Measurements from ENCODE around the gene RGS5. TPM values are rescaled to one million over a fixed set of nuclear protein-coding genes. Genes with fewer than 3 reads are reported as not detected.

RGS5 gene
- total and polyA plus RNA-seq, 12 donors: 83.9 to 393 (median 176) TPM

DNA sequence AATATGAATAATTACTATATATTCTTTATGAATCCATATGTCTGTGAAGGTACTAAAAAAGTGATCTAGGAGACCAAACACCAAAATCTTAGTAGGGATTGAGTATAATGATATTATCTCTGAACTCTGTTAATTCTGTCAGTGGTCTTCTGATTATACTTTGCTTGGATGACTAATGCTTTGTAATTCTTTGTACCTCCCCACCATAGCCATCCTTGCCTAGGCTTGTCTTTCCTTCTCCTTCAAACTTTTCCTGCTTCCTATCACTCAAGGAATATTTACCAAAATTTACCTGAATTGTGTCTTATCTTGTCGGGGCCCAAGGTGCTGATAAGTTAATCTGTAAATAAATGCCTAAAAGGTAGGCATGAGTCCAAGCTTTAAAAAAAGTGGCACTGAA, 845 bp upstream of the RGS5 start:
- DNase-seq: no peak
- Histone ChIP-seq H3K27ac (peak overlapping the region in 2 of 10 donors; percentile 31 to 57), H3K4me3 (peak overlapping the region in 4 of 10 donors; percentile 26 to 53 (median 43)), H3K27me3 (no peaks in the 10 kb centered on the region), H3K36me3 (no peaks in the 10 kb centered on the region), H3K4me1 (peaks cover 0 to 20% (median 0%) of the 10 kb centered on the region in 9 donors), H3K9me3 (no peaks in the 10 kb centered on the region)
- intact Hi-C loops (cut with DNase I): loop anchor here in 2 of 10 donors (10.0 kb wide), 1 partner anchor 101 kb away; no protein-coding TSS in a partner anchor
- TF ChIP-seq, protein P1, sequence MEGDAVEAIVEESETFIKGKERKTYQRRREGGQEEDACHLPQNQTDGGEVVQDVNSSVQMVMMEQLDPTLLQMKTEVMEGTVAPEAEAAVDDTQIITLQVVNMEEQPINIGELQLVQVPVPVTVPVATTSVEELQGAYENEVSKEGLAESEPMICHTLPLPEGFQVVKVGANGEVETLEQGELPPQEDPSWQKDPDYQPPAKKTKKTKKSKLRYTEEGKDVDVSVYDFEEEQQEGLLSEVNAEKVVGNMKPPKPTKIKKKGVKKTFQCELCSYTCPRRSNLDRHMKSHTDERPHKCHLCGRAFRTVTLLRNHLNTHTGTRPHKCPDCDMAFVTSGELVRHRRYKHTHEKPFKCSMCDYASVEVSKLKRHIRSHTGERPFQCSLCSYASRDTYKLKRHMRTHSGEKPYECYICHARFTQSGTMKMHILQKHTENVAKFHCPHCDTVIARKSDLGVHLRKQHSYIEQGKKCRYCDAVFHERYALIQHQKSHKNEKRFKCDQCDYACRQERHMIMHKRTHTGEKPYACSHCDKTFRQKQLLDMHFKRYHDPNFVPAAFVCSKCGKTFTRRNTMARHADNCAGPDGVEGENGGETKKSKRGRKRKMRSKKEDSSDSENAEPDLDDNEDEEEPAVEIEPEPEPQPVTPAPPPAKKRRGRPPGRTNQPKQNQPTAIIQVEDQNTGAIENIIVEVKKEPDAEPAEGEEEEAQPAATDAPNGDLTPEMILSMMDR (IDR thresholded peaks at IDR 0.05): no peak
- whole genome bisulfite sequencing, 2 donors: 66% methylated on average over 1 of the region's 1 CpG
- no peak for ATAC-seq

DNA sequence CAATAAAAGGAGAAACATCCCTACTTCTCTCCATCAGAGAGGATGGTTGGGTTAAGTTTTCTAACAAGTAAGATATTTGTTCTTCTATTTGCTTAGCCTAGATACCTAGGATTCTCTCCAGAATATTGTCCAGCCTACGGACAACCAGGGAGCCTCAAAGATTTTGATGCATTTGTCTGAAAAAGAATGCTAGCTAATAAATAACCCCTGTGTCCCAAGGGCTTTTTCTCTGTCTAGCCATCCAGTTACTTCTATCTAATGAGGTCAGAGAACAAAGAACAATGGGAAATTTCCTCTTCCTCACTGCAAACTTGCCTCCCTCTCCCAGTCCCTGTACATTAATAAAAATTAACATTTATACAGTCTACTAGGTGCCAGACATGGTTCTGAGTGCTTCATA, 810 bp downstream of the RGS5 start:
- 50 to 64% methylated on average over 1 of the region's 1 CpG for WGBS, 2 donors
- Histone ChIP-seq H3K27me3 (no peaks in the 10 kb centered on the region), H3K27ac (peak overlapping the region in 5 of 10 donors; percentile 26 to 57 (median 33)), H3K4me1 (peaks cover 0 to 21% (median 0%) of the 10 kb centered on the region in 9 donors), H3K4me3 (peak overlapping the region in 9 of 10 donors; percentile 18 to 53 (median 36)), H3K9me3 (no peaks in the 10 kb centered on the region), H3K36me3 (no peaks in the 10 kb centered on the region)
- ATAC-seq (no peak), DNase-seq (no peak)
- intact Hi-C loops (cut with DNase I): loop anchor here in 2 of 10 donors (10.0 kb wide), 1 partner anchor 103 kb away; no protein-coding TSS in a partner anchor
- TF ChIP-seq, protein P1 (IDR thresholded peaks at IDR 0.05): no peak

DNA sequence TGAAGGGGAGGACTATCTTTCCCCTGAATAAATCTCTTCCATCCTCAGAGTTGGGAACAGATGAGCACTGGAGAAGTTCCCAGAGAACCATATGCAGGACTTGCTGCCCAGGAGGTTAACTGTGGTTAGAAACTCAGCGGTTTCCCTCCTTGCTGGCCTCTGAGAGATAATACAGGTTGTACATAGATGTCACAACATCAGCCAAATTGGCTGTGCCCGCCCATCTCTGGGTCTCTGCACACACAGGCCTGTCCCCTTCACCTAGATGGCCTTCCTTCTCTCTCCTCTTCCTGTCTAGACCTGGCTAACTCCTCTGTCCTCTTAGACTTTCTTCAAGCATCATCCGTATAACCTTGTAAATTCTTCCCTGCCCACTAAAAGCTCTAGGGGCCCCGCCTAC, 5.7 kb downstream of the RGS5 start:
- ATAC-seq: no peak
- intact Hi-C loops (cut with DNase I): no loop called here
- peak overlapping the region in 6 of 10 donors; percentile 4 to 53 (median 37) for H3K4me3 ChIP-seq
- WGBS, 2 donors: 59 to 83% methylated on average over 4 of the region's 4 CpGs
- H3K27me3 ChIP-seq: no peaks in the 10 kb centered on the region
- H3K27ac ChIP-seq: peak overlapping the region in 3 of 10 donors; percentile 38 to 67 (median 59)
- H3K4me1 ChIP-seq: peaks cover 0 to 44% (median 8%) of the 10 kb centered on the region in 9 donors
- H3K9me3 ChIP-seq: no peaks in the 10 kb centered on the region
- no peaks in the 10 kb centered on the region for H3K36me3 ChIP-seq
- DNase-seq: no peak
- TF ChIP-seq, protein P1 (IDR thresholded peaks at IDR 0.05): no peak

DNA sequence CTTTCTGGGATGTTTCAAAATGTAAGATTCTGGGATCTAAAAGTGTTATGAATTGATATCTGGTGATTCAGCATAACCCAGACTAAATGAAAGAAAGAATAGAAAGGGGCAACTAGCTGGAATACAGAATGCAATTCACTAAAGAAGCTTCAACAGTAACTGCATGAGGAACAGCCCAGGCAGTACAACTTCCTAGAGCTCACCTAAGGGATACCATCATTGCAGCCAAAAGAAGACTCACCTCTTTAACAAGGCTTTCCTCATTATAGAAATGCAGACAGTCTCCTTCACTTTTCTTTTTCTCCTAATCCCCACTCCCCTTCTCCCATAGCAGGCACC, 6.3 kb downstream of the RGS5 start:
- ATAC-seq (peak in 4 of 8 donors; percentile 6 to 23 (median 10)), DNase-seq (no peak)
- peak overlapping the region in 7 of 10 donors; percentile 3 to 67 (median 36) for H3K27ac ChIP-seq
- no peaks in the 10 kb centered on the region for H3K36me3 ChIP-seq
- intact Hi-C loops (cut with DNase I): no loop called here
- H3K4me1 ChIP-seq: peaks cover 0 to 40% (median 11%) of the 10 kb centered on the region in 9 donors
- H3K9me3 ChIP-seq: no peaks in the 10 kb centered on the region
- TF ChIP-seq, protein P1 (IDR thresholded peaks at IDR 0.05): no peak
- no peaks in the 10 kb centered on the region for H3K27me3 ChIP-seq
- H3K4me3 ChIP-seq: peak overlapping the region in 5 of 10 donors; percentile 16 to 53 (median 38)

All from heart right ventricle (tissue), 16 donors.